Islet of Langerhans (tissue), 1 donor: Measurements from ENCODE around the gene C19orf81.
"Not testable (repeated sequence)": the region's sequence is repeated elsewhere in the genome, so short reads cannot be mapped to it uniquely, and the experiment has no call there.

Experiments
- FAIRE-seq: peaks from one replicate; lab custom pipeline; 2011; peaks lifted over from hg19 to GRCh38; lab: Jason Lieb, UNC

C19orf81 gene

GRCh38 chr19:50649433-50650391 lies at the start of gene C19orf81:
C19orf81 (plus strand) TSS chr19:50649445; CDS start chr19:50649445, 0 bp downstream.
- no peak for FAIRE-seq

GRCh38 chr19:50601407-50602088 lies 47.7 kb upstream of the C19orf81 start:
- FAIRE-seq: no peak

DNA sequence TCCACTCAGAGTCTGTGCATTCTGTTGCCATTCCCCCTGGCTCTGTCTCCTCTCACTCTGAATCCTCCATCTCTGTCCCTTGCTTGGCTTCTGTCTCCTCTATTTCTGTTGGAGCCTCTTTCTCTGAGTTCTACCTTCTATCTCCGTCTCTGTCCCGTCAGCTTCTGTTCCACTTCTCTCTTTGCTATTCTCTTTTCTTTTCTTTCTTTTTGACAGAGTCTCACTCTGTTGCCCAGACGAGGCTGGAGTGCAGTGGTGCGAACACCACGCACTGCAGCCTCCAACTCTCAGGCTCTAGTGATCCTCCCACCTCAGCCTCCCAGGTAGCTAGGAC lies 47.2 kb upstream of the C19orf81 start:
- FAIRE-seq: no peak

GRCh38 chr19:50602496-50602895 lies 46.7 kb upstream of the C19orf81 start:
- no peak for FAIRE-seq

DNA sequence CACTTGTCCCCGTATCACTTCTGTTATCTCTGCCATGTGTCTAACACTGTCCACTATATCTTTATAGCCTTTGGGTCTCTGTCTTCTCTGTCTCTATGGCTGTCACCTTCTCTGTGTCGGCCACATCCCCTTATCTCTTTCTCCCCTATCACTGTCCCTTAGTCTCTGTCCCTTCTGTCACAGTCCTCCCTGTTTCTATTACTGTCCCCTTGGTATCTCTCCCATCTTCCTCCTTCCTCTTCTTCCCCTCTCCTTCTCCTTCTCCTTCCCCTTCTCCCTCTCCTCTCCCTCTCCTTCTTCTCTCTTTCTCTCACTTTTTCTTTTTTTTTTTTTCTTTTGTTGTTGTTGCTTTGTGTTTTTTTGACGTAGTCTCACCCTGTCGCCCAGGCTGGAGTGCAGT lies 46.3 kb upstream of the C19orf81 start:
- FAIRE-seq: no peak

DNA sequence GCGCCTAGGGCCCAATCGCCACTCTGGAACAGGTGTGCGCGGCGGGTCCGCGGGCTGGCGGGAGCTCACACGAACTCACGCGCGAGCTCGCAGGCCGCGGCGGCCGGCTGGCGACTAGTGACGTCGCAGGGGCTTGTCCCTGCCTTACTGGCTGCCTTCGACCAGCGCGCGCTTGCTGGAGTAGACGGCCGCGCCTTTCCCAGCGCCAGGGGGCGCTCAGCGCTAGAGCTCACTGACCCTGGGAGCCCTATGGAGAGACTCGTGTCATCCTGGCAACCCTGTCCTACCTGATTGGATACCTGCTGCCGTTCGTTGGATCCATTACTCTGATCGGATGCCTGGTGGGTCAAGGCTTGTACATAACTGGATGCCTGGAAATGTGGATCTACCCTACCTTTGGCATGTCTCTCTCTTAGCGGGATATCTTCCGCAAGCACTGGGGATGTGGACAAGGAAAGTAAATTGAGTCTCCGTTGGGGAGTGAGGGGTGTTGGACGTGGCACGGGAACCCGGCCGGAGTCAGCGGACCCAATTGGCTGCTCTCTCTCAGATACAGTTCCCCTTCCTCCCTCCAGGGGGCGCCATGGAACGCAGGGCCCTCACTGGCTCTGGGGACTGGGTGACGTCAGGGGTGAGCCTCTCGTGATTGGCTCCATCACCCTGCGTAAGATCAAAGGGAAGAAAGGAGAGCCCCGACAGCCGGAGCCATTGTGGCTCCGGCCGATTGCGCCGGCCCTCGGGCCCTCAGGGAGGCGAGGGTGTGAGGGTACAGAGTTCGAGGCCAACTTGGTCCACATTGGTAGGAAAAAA lies 44.8 kb upstream of the C19orf81 start:
- not testable (repeated sequence) for FAIRE-seq

- FAIRE-seq: not testable (repeated sequence)
Measured at GRCh38 chr19:50606059-50606836, 43.0 kb upstream of the C19orf81 start.

- no peak for FAIRE-seq
Measured at GRCh38 chr19:50607388-50607787, 41.9 kb upstream of the C19orf81 start.

DNA sequence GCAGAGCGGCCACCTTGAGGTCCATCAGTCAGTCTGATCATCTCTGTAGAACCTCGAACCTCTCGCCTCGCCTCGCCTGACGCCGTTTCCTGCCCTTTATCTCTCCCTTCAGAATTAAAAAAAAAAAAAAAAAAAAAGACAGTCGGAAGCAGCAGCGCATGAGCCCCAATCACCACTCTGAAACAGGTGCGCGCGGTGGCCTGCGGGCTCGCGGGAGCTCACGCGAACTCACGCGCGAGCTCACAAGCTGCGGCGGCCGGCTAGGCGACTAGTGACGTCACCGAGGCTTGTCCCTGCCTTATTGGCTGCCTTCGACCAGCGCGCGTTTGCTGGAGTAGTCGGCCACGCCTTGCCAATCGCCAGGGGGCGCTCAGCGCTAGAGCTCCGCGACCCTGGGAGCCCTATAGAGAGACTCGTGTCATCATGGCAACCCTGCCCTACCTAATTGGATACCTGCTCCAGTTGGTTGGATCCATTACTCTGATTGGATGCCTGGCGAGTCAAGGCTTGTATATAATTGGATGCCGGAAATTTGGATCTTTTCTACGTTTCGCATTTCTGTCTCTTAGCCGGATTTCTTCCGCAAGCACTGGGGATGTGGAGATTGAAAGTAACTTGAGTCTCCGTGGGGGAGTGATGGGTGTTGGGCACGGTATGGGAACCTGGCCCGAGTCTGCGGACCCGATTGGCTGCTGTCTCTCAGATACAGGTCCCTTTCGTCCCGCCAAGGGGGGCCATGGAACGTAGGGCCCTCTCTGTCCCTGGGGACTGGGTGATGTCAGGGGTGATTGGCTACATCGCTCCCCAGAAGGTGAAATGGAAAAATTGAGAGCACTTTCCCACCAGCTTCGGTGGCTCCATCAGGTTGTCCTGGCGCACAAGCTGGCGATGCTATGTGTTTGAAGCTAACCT lies 41.1 kb upstream of the C19orf81 start:
- no peak for FAIRE-seq

DNA sequence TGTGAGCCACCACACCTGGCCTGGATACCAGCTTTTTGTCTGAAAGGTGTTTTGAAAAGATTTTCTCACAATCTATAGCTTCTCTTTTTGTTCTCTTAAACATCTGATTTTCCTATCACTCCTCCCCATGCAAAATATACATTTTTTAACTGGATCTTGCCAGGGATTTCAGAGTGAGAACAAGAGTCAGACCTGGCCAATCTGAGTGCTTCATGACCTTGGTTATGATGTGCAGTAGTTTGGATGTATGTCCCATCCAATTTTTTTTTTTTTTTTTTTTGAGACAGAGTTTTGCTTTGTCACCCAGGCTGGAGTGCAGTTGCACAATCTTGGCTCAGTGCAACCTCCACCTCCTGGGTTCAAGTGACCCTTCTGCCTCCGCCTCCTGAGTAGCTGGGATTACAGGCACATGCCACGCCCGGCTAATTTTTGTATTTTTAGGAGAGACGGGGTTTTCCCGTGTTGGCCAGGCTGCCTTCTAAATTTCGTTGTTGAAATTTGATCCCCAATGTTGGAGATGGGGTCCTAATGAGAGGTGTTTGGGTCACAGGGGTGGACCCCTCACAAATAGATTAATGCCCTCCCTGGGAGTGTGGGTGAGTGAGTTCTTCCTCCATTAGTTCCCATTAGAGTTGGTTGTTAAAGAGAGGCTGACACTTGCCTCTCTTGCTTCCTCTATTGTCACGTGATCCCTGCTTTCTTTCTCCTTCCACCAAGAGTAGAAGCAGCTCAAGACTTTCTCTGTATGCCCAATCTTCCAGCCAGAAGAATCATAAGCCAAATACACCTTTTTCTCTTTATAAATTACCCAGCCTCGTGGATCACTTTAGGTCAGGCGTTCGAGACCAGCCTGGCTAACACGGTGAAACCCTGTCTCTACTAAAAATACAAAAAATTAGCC lies 36.5 kb upstream of the C19orf81 start:
- FAIRE-seq: not testable (repeated sequence)

- not testable (repeated sequence) for FAIRE-seq
Measured at GRCh38 chr19:50618379-50618778, 30.9 kb upstream of the C19orf81 start.

DNA sequence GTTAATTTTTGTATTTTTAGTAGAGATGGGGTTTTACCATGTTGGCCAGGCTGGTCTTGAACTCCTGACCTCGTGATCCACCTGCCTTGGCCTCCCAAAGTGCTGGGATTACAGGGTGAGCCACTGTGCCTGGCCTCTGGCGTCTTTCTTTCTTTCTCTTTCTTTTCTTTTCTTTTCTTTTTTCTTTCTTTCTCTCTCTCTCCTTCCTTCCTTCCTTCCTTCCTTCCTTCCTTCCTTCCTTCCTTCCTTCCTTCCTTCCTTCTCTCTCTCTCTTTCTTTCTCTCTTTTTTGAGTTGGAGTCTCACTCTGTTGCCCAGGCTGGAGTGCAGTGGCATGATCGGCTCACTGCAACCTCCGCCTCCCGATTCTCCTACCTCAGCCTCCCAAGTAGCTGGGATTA lies 30.1 kb upstream of the C19orf81 start:
- not testable (repeated sequence) for FAIRE-seq

DNA sequence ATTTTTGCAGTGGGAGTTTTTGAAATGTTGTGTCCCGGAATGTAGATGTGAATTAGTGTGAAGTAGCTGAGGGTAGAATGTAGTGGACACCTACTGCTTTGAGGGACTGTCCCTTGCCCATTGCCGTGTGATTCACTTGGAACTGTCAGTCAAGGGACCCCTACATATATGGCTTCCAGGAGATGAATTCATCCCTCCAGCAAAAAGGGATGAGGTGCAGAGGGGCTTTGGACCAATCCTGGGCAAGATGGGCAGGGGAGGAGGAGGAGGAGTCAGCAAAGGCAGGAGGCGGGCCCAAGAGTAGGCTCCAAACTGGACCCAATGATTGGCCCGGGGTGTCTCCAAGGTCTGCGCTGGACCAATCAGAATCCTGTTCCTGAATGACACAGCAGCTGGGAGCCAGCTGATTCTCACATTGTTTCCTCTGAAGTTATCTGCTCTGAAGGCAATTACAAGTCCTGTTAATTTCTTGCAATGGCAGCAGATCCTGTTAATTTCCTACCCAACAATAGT lies 28.8 kb upstream of the C19orf81 start:
- not testable (repeated sequence) for FAIRE-seq

- no peak for FAIRE-seq
Measured at GRCh38 chr19:50624949-50625600, 24.2 kb upstream of the C19orf81 start.

DNA sequence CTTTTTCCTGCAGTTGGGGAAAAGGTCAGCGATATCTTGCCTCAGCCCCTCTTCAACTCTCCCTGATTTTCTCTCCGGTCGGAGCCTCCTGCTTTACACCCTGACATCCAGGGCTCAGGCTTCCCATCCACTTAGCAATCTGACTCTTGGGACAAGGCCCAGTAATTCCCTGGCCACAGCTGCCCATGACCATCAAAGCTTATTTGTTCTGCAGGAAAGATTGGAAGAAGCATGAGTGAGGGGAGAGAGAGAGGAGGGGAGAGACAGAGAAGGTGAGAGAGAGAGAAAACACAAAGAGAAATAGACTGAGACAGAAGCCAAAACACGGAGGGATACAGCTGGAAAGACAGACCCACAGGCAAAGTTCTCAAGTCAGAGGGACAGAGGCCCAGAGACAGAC lies 23.2 kb upstream of the C19orf81 start:
- FAIRE-seq: no peak

GRCh38 chr19:50626795-50627194 lies 22.4 kb upstream of the C19orf81 start:
- FAIRE-seq: no peak

- no peak for FAIRE-seq
Measured at GRCh38 chr19:50628146-50628545, 21.1 kb upstream of the C19orf81 start.

GRCh38 chr19:50628551-50628950 lies 20.7 kb upstream of the C19orf81 start:
- no peak for FAIRE-seq

DNA sequence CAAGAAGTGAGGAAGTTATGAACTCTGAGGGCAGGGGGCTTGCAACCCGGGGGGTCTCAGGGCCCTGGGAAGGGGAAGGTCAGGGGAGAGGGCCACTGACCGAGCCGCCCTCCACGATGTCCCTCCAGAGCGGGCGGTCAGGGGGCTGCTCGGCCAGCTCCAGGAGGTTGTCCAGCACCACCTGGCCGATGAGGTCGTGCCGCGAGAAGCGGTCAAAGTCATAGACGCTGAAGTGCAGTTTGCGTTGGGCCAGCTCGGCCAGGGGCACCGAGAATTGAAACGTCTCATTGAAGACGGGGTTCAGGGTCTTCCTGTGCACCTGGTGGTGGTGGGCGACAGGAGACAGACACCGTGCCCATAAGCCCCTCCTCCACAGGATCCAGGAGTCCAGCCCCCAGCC lies 20.1 kb upstream of the C19orf81 start:
- FAIRE-seq: no peak
